OCI-LY7 (cell line): ENCODE data around the gene FRMD5. TPM values are rescaled to one million over a fixed set of nuclear protein-coding genes. Genes with fewer than 3 reads are reported as not detected.

Source experiments
- BruUV-seq: library from RNA; stranded (reverse); fragments of 400-500 nt; replicated peaks from 2 replicates; lab custom pipeline; 2021; lab: Mats Ljungman, UMichigan
- CTCF ChIA-PET: fragments of 300-600 bp; sonication (Branson Sonifier 250); formaldehyde crosslinking; loops from one replicate; lab custom pipeline; 2022; ENCODE audit warnings: antibody characterized with exemption; ENCODE audit not compliant: unreplicated experiment; lab: Charles Lee
- POLR2A ChIA-PET: fragments of 300-600 bp; sonication (Branson Sonifier 250); formaldehyde crosslinking; loops from one replicate; lab custom pipeline; 2022; ENCODE audit warnings: antibody characterized with exemption; lab: Charles Lee
- DNase-seq: peaks from one replicate; pipeline ENCODE4 v3.0.0-alpha.2; 2015; ENCODE audit warnings: low spot score
- H2AFZ ChIP-seq: fragments of 200-600 bp; sonication (generic), shearing (Covaris generic); 2 replicates; pipeline ENCODE4 v1.6.1; 2014; ENCODE audit warnings: mild to moderate bottlenecking, antibody characterized with exemption, low read length, moderate library complexity
- H3K27ac ChIP-seq: fragments of 200-600 bp; sonication (generic); 2 replicates; pipeline ENCODE4 v1.5.1; 2014; ENCODE audit warnings: mixed run types, low read depth, mild to moderate bottlenecking, moderate library complexity, low read length, inconsistent platforms; ENCODE audit not compliant: poor library complexity, severe bottlenecking
- H3K36me3 ChIP-seq: fragments of 200-600 bp; sonication (generic); 2 replicates; pipeline ENCODE4 v1.6.1; 2014; ENCODE audit warnings: mild to moderate bottlenecking, antibody characterized with exemption, low read length, moderate library complexity, mixed read lengths; ENCODE audit not compliant: insufficient read depth
- H3K4me1 ChIP-seq: fragments of 200-600 bp; sonication (generic); 2 replicates; pipeline ENCODE4 v1.5.1; 2014; ENCODE audit warnings: mild to moderate bottlenecking, low read length; ENCODE audit not compliant: insufficient read depth, poor library complexity, severe bottlenecking
- H3K4me2 ChIP-seq: fragments of 200-600 bp; sonication (generic); 2 replicates; pipeline ENCODE4 v1.6.1; 2014; ENCODE audit warnings: mild to moderate bottlenecking, low read length
- H3K4me3 ChIP-seq: fragments of 200-600 bp; sonication (generic); 2 replicates; pipeline ENCODE4 v1.5.1; 2014; ENCODE audit warnings: mild to moderate bottlenecking, low read depth, low read length; ENCODE audit not compliant: poor library complexity, severe bottlenecking
- H3K79me2 ChIP-seq: fragments of 200-600 bp; sonication (generic); 2 replicates; pipeline ENCODE4 v1.6.1; 2016; ENCODE audit warnings: low read depth, mild to moderate bottlenecking, low read length, moderate library complexity, mixed read lengths; ENCODE audit not compliant: insufficient read depth
- H3K9me2 ChIP-seq: fragments of 200-600 bp; sonication (generic); 2 replicates; pipeline ENCODE4 v1.6.1; 2016; ENCODE audit warnings: mild to moderate bottlenecking, low read length, mixed read lengths; ENCODE audit not compliant: insufficient read depth
- H3K9me3 ChIP-seq: fragments of 200-600 bp; sonication (generic); 2 replicates; pipeline ENCODE4 v1.6.1; 2014; ENCODE audit warnings: mild to moderate bottlenecking, mixed run types, low read length, mixed read lengths
- H4K20me1 ChIP-seq: fragments of 200-600 bp; sonication (generic); 2 replicates; pipeline ENCODE4 v1.6.1; 2014; ENCODE audit warnings: mild to moderate bottlenecking, antibody characterized with exemption, low read length, moderate library complexity, mixed read lengths; ENCODE audit not compliant: insufficient read depth
- CTCF ChIP-seq: fragments of 200-600 bp; sonication (generic); conservative IDR thresholded peaks from 2 replicates; pipeline ENCODE4 v1.5.1; 2014; ENCODE audit warnings: mild to moderate bottlenecking, antibody characterized with exemption, low read length, moderate library complexity, mixed read lengths
- EZH2phosphoT487 ChIP-seq: fragments of 200-600 bp; sonication (generic); IDR thresholded peaks from 2 replicates; pipeline ENCODE4 v1.6.1; 2018; ENCODE audit warnings: low read depth, borderline replicate concordance, mild to moderate bottlenecking, mixed run types, antibody characterized with exemption, low read length, moderate library complexity, mixed read lengths
- intact Hi-C: fragments of 100-400 bp; cut with micrococcal nuclease; formaldehyde crosslinking; loops from one replicate; pipeline ENCODE4 v1.10.0; 2022; ENCODE audit not compliant: unreplicated experiment
- total RNA-seq, 2 experiments: library from RNA; depleted of rRNA in 1 of 2; stranded (reverse); fragments of >200 nt in 1 of 2; shearing (Covaris generic) in 1 of 2; gene quantifications; 2 replicates each; pipeline ENCODE4 v1.2.3, GENCODE V29; 2014 to 2022

The FRMD5 gene
- total RNA-seq, 2 experiments from 2014 or later: not detected

DNA sequence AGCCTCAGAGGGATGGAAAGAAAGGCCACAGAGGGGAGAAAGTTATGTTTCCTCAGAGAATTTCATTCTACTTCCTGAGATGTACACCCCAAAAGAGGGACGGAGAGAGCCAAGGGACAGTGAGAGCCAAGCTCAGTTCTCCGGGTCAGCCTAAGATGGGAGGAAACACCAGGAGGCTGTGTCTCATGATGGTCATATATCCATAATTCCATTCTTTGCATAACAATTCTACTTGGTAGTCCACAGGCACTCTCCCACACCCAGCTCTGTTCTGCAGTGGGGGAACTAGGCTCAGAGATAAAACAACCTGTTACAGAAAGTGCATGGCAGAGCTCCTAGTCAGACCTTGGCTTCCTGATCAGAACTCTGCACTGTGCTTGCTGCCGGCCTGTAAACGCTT, 313.8 kb downstream of the FRMD5 start:
- CTCF ChIA-PET: no interaction called here

DNA sequence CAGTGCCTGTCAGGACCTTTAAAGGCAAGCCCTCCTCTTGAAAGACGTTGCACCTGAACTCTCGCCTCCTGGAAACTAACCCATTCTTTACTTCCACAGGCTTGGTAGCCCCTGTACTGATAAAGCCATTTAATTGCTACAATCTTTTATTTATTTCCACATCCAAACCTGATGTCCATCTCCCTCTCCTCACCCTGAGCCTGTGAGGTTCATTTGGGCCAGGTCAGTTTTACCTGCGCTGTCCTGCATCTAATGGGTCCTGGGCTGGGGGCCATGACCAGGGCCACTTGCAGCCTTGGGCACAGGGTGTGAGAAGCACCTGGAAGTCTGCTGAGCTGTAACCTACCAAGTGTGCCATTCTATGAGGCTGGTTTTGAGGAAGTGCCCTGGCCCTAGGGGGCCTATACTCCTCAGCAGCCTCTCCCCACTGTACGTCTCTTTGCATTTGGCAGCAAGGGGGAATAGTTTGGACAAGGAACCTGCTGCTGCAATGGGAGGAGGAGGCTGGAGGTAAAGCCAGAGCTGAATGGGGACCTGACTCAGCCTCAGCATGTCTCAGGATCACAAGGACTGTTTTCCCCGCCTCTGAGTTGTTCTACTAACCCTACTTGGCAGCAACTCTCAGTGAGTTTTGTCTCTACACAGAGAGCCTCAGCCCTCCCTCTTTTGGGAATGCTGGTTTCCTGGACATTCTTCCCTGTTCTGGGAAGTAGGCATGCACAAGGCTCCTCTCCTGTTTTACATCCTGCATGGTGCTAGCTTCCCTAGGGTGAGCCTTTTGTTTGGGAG, 314.5 kb downstream of the FRMD5 start:
- TF ChIP-seq CTCF: no peak
- TF ChIP-seq EZH2phosphoT487: no peak
- ChIA-PET POLR2A (no interaction called here), CTCF (no interaction called here)
- no peak overlapping the region for H3K4me2 ChIP-seq
- H3K4me1 ChIP-seq: no peaks in the 10 kb centered on the region
- H3K27ac ChIP-seq: no peak overlapping the region
- H3K9me2 ChIP-seq: no peaks in the 10 kb centered on the region
- H3K9me3 ChIP-seq: no peaks in the 10 kb centered on the region
- BruUV-seq: no TSS peak
- H3K4me3 ChIP-seq: no peak overlapping the region
- intact Hi-C loops: no loop called here
- no peak overlapping the region for H2AFZ ChIP-seq
- no peaks in the 10 kb centered on the region for H4K20me1 ChIP-seq
- peaks cover 97% of the 10 kb centered on the region for H3K36me3 ChIP-seq
- no peak for DNase-seq
- H3K79me2 ChIP-seq: no peaks in the 10 kb centered on the region

More for the DNA sequence above, 313.8 kb downstream of the FRMD5 start:
- Histone ChIP-seq H3K4me1 (no peaks in the 10 kb centered on the region), H3K36me3 (peaks cover 99% of the 10 kb centered on the region), H3K9me3 (no peaks in the 10 kb centered on the region), H2AFZ (no peak overlapping the region), H3K27ac (no peak overlapping the region), H3K9me2 (no peaks in the 10 kb centered on the region), H4K20me1 (no peaks in the 10 kb centered on the region), H3K79me2 (no peaks in the 10 kb centered on the region), H3K4me2 (no peak overlapping the region), H3K4me3 (no peak overlapping the region)
- intact Hi-C loops: no loop called here
- DNase-seq: no peak
- POLR2A ChIA-PET: no interaction called here
- TF ChIP-seq EZH2phosphoT487 (no peak), CTCF (no peak)
- no TSS peak for BruUV-seq
